ENCODE results near the gene USP20.

The USP20 gene

DNA sequence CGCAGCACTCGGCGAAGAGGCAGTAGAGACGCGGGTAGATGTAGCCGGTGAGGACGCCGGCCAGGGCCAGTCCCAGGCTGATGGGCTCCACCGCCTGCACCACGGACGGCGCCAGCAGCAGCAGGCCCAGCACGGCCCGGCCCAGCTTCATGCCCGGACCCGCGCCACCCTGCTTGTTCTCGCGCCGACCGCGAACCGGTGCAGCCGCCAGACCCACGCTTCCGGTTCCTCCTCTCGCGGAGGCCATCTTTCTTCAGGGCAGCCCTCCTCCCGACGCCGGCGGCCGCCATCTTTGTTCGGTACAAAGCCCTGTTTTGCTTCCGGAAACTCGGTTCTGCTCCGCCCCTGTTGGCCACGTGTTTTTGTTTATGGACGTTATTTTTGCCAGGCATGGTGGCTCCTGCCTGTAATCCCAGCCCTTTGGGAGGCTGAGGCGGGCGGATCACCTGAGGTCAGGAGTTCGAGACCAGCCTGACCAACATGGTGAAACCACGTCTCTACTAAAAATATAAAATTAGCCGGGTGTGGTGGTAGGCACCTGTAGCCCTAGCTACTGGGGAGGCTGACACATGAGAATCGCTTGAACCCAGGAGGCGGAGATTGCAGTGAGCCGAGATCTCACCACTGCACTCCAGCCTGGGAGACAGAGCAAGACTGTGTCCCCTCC, 11.2 kb upstream of the USP20 start, which contains the start of gene TOR1A:
Gene TOR1A (minus strand): TSS at position 202 of the 667 bp plus-strand sequence. CDS start 51 bp downstream, at position 151.
- Histone ChIP-seq H3K4me1 (ENCODE audit: control insufficient read depth, insufficient read depth, low read length) (peaks cover 6% of the 10 kb centered on the region), H3K27me3 (replicated peaks; ENCODE audit: control insufficient read depth, insufficient read depth, low read length) (no peaks in the 10 kb centered on the region), H3K4me3 (ENCODE audit: low read length) (peak within 1 kb of the TSS; percentile 88), H3K9ac (ENCODE audit: low read length) (peak within 1 kb of the TSS; percentile 90), H3K36me3 (ENCODE audit: control insufficient read depth, insufficient read depth, low read length, severe bottlenecking) (peaks cover 54% of the 10 kb centered on the region), H3K9me3 (ENCODE audit: control insufficient read depth, low read length) (no peaks in the 10 kb centered on the region)
- peak; percentile 97 for DNase-seq (ENCODE audit: low read depth)

DNA sequence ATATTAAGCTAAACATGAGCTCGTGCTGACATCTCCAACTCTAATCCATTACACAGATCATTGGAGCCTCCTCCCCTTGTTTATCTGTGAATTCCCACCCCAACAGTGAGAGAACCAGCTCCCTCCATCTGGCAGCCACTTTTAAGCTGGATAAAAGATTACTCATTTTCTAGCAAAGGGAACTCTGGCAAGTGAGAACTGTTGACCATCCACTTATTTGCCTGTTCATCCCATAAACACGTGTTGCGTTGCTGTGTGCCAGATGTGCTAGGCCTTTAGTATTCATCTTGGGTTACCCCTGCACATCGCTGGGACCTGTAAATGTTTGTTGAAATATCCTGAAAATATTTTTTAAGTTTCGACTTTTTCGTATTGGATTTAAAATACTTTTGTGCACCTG, 8.9 kb upstream of the USP20 start:
- H3K9me3 ChIP-seq (ENCODE audit: control insufficient read depth, low read length) = no peaks in the 10 kb centered on the region
- peaks cover 59% of the 10 kb centered on the region for H3K36me3 ChIP-seq (ENCODE audit: control insufficient read depth, insufficient read depth, low read length, severe bottlenecking)
- DNase-seq (ENCODE audit: low read depth) = no peak
- peaks cover 6% of the 10 kb centered on the region for H3K4me1 ChIP-seq (ENCODE audit: control insufficient read depth, insufficient read depth, low read length)
- no peak overlapping the region for H3K9ac ChIP-seq (ENCODE audit: low read length)
- no peak overlapping the region for H3K4me3 ChIP-seq (ENCODE audit: low read length)
- H3K27me3 ChIP-seq (replicated peaks; ENCODE audit: control insufficient read depth, insufficient read depth, low read length) = no peaks in the 10 kb centered on the region

DNA sequence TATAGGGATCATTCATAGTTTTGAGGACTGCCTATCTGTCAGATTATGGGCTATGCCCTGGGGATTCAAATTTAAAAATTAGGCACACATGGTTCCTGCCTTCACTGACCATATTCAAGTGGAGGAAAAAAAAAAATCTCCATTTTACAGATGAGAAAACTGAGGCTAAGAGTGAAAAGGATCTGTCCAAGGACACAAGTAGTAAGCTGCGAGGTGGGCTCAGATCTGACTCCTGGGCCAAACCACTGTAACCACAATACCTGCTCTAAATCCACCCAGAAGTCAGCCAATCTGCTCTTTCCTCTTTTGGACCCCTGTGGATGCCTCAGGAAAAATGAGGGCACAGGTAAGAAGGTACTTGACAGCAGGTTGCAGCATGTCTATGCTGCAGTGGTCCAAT, 8.5 kb upstream of the USP20 start:
- no peak overlapping the region for H3K9ac ChIP-seq (ENCODE audit: low read length)
- H3K36me3 ChIP-seq (ENCODE audit: control insufficient read depth, insufficient read depth, low read length, severe bottlenecking) = peaks cover 59% of the 10 kb centered on the region
- DNase-seq (ENCODE audit: low read depth) = no peak
- no peak overlapping the region for H3K4me3 ChIP-seq (ENCODE audit: low read length)
- H3K9me3 ChIP-seq (ENCODE audit: control insufficient read depth, low read length) = no peaks in the 10 kb centered on the region
- no peaks in the 10 kb centered on the region for H3K27me3 ChIP-seq (replicated peaks; ENCODE audit: control insufficient read depth, insufficient read depth, low read length)
- peaks cover 6% of the 10 kb centered on the region for H3K4me1 ChIP-seq (ENCODE audit: control insufficient read depth, insufficient read depth, low read length)

DNA sequence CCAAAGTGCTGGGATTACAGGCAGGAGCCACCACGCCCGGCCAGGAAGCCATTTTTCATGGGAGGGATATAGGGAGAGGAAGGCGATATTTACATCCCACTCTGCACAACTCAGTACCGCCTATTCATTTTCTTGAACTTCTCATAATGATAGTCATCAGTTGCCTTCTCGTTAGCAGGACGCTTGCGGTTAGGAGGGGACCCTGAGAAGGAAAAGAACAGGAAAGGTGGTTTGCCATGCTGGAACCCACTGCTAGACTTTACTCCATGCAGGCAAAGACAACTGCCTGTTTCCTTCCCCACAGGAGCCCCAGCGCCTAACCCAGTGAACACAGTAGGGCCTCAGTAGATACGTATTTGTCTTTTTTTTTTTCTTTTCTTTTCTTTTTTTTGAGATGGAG, 7.2 kb upstream of the USP20 start:
- peaks cover 61% of the 10 kb centered on the region for H3K36me3 ChIP-seq (ENCODE audit: control insufficient read depth, insufficient read depth, low read length, severe bottlenecking)

DNA sequence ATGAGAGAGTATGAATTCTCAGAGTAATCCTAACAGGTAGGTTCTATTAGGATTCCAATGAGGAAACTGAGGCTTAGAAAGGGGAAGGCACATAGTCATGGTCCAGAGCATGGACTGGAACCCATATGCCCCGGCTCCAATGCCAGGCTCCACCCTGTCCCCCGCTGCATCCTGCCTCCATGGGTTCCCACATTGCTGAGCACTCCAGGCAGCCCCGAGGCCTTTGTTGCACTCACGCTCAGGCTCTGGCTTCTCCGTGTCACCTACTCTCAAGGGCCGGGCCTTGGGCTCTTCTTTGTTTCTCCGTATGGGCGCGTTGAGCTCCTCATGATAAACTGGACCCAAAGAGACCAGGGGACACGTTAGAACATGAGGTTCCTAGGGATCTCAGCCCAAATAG, 6.3 kb upstream of the USP20 start:
- no peaks in the 10 kb centered on the region for H3K27me3 ChIP-seq (replicated peaks; ENCODE audit: control insufficient read depth, insufficient read depth, low read length)
- DNase-seq (ENCODE audit: low read depth) = no peak
- no peaks in the 10 kb centered on the region for H3K9me3 ChIP-seq (ENCODE audit: control insufficient read depth, low read length)
- H3K4me1 ChIP-seq (ENCODE audit: control insufficient read depth, insufficient read depth, low read length) = peaks cover 3% of the 10 kb centered on the region
- H3K36me3 ChIP-seq (ENCODE audit: control insufficient read depth, insufficient read depth, low read length, severe bottlenecking) = peaks cover 64% of the 10 kb centered on the region
- no peak overlapping the region for H3K9ac ChIP-seq (ENCODE audit: low read length)
- no peak overlapping the region for H3K4me3 ChIP-seq (ENCODE audit: low read length)

More for the DNA sequence above, 7.2 kb upstream of the USP20 start:
- no peak overlapping the region for H3K9ac ChIP-seq (ENCODE audit: low read length)
- no peaks in the 10 kb centered on the region for H3K27me3 ChIP-seq (replicated peaks; ENCODE audit: control insufficient read depth, insufficient read depth, low read length)
- no peaks in the 10 kb centered on the region for H3K9me3 ChIP-seq (ENCODE audit: control insufficient read depth, low read length)
- H3K4me3 ChIP-seq (ENCODE audit: low read length) = no peak overlapping the region
- H3K4me1 ChIP-seq (ENCODE audit: control insufficient read depth, insufficient read depth, low read length) = no peaks in the 10 kb centered on the region
- no peak for DNase-seq (ENCODE audit: low read depth)

DNA sequence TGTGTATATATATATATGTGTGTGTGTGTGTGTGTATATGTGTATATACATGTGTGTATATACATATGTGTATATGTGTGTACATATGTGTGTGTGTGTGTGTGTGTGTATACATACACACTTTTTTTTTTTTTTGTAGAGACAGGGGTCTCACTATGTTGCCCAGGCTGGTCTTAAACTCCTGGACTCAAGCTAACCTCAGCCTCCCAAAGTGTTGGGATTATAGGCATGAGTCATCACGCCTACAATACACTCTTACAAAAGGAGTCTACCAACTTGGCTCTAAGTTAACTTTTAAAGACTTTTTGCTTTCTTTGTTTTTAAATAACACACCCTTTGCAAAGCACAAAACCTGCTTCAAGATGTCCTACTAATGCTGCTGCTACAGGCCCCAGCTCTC, 2.3 kb upstream of the USP20 start:
- peaks cover 50% of the 10 kb centered on the region for H3K36me3 ChIP-seq (ENCODE audit: control insufficient read depth, insufficient read depth, low read length, severe bottlenecking)
- peaks cover 19% of the 10 kb centered on the region for H3K4me1 ChIP-seq (ENCODE audit: control insufficient read depth, insufficient read depth, low read length)
- H3K9me3 ChIP-seq (ENCODE audit: control insufficient read depth, low read length) = no peaks in the 10 kb centered on the region
- no peak for DNase-seq (ENCODE audit: low read depth)
- no peak overlapping the region for H3K4me3 ChIP-seq (ENCODE audit: low read length)
- no peaks in the 10 kb centered on the region for H3K27me3 ChIP-seq (replicated peaks; ENCODE audit: control insufficient read depth, insufficient read depth, low read length)
- no peak overlapping the region for H3K9ac ChIP-seq (ENCODE audit: low read length)

DNA sequence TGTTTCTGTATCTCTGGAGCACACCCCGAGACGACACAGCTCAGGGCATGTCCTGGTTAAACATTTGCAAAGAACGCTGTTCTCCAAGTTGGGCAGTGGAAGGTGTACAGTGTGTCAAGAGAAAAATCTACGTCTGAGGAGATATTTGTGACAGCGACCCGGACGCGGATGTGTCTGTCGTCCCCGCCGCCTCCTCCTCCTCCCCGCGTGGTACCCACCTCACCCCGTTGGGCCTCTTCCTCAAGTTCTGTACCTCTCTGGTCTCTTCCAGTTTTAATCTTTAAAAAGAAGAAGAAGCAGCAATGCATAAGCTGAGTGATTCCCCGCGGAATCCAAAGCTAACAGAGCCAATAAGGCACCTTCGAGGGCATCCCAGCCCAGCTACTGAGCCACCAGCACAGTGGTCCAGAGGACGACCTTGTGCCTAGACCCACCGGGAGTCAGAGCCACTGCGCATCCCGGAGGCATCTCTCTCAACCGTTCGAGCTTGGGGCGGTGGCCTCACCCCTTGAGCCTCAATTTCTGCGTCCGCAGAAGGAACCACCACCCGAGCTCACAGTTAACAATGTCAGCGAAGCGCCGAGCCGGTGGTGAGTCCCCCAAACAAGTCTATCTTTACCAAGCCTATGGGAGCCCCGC, 650 bp upstream of the USP20 start:
- Histone ChIP-seq H3K4me1 (ENCODE audit: control insufficient read depth, insufficient read depth, low read length) (peaks cover 30% of the 10 kb centered on the region), H3K27me3 (replicated peaks; ENCODE audit: control insufficient read depth, insufficient read depth, low read length) (no peaks in the 10 kb centered on the region), H3K36me3 (ENCODE audit: control insufficient read depth, insufficient read depth, low read length, severe bottlenecking) (peaks cover 34% of the 10 kb centered on the region), H3K4me3 (ENCODE audit: low read length) (peak overlapping the region; percentile 94), H3K9me3 (ENCODE audit: control insufficient read depth, low read length) (no peaks in the 10 kb centered on the region), H3K9ac (ENCODE audit: low read length) (peak overlapping the region; percentile 91)
- DNase-seq (ENCODE audit: low read depth) = no peak

DNA sequence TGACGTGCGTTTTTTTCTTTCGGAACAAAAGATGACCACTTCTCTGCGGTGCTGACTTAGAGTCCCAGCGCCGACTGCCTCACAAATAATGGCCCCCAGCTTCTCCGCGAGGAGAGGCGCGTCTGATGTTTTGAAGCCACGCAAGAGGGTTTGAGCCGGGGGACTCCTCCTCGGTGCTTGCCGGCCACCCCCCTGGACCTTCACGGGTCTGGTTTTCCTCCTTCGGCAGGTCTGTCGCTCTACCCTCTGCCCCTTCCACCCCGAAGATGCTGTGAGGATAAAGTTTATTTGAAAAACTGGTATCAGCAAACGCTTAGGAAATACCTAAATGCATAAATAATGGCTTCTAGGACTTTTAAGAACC, 584 bp downstream of the USP20 start:
- DNase-seq (ENCODE audit: low read depth) = no peak
- H3K4me3 ChIP-seq (ENCODE audit: low read length) = peak overlapping the region; percentile 94

DNA sequence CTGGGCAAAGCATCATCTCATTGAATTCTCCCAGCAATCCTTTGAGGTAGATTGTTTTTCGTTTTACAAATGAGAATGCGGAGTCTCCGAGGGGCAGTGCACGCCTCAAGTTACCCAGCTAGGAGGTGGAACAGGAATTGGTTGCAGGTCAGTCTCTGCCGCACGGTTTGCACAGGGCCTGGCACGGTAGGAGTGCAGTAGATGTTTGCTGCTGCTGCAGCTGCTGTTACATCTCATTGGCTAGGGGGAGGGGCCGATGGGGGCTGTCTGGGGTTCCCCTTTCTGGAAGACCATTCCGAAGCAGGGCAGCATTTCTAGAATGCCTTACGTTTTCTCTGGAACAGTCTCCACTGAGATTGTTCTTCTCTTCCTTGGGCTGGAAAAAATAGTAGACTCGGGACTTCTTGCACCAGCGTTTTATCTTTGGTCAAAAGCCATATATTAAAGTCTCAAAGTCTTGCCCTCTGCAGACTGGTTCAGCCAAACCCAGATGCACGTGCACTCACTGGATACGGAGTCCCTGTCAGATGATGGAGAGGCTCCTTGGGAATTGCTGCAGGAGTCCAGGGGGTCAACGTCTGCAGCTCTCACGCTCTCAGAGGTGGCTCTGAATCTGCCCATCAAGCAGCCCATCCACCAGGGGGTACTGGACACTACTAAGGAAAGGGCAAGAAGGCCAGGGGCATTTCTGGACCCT, 1.2 kb downstream of the USP20 start:
- Histone ChIP-seq H3K9ac (ENCODE audit: low read length) (peak overlapping the region; percentile 91), H3K4me3 (ENCODE audit: low read length) (peak overlapping the region; percentile 94), H3K27me3 (replicated peaks; ENCODE audit: control insufficient read depth, insufficient read depth, low read length) (no peaks in the 10 kb centered on the region), H3K36me3 (ENCODE audit: control insufficient read depth, insufficient read depth, low read length, severe bottlenecking) (peaks cover 16% of the 10 kb centered on the region), H3K4me1 (ENCODE audit: control insufficient read depth, insufficient read depth, low read length) (peaks cover 30% of the 10 kb centered on the region), H3K9me3 (ENCODE audit: control insufficient read depth, low read length) (no peaks in the 10 kb centered on the region)
- peak; percentile 22 for DNase-seq (ENCODE audit: low read depth)

More for the DNA sequence above, 584 bp downstream of the USP20 start:
- Histone ChIP-seq H3K27me3 (replicated peaks; ENCODE audit: control insufficient read depth, insufficient read depth, low read length) (no peaks in the 10 kb centered on the region), H3K9me3 (ENCODE audit: control insufficient read depth, low read length) (no peaks in the 10 kb centered on the region), H3K4me1 (ENCODE audit: control insufficient read depth, insufficient read depth, low read length) (peaks cover 30% of the 10 kb centered on the region), H3K9ac (ENCODE audit: low read length) (peak overlapping the region; percentile 91), H3K36me3 (ENCODE audit: control insufficient read depth, insufficient read depth, low read length, severe bottlenecking) (peaks cover 23% of the 10 kb centered on the region)

DNA sequence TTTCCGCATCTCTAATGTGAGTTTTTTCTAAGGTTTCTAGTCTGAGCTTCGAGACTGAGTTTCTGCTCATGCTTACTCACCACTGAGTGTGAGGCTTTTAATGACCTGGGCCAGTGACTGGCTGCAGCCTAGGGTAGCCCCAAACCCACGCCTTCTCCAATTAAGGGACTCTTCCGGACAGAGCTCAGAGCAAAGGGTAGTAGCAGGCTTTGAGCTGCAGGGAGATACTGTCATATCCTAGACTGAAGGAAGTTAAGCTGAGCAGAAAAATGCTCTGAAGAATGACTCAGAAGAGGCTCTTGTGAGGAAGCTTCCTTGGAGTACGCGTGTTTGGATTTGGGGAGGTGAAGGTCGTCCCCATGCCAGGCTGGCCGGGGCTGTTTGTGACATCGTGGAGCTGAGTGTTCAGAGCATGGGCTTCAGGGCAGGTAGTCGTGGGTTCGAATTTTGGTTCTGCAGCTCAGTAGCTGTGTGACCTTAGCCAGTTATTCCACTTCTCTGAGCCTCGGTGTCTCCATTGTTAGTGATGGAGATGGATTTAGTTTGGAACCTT, 3.5 kb downstream of the USP20 start:
- peak; percentile 80 for DNase-seq (ENCODE audit: low read depth)
- H3K4me3 ChIP-seq (ENCODE audit: low read length) = no peak overlapping the region
- H3K9ac ChIP-seq (ENCODE audit: low read length) = no peak overlapping the region
- H3K4me1 ChIP-seq (ENCODE audit: control insufficient read depth, insufficient read depth, low read length) = peaks cover 28% of the 10 kb centered on the region
- no peaks in the 10 kb centered on the region for H3K9me3 ChIP-seq (ENCODE audit: control insufficient read depth, low read length)
- no peaks in the 10 kb centered on the region for H3K27me3 ChIP-seq (replicated peaks; ENCODE audit: control insufficient read depth, insufficient read depth, low read length)
- H3K36me3 ChIP-seq (ENCODE audit: control insufficient read depth, insufficient read depth, low read length, severe bottlenecking) = no peaks in the 10 kb centered on the region

DNA sequence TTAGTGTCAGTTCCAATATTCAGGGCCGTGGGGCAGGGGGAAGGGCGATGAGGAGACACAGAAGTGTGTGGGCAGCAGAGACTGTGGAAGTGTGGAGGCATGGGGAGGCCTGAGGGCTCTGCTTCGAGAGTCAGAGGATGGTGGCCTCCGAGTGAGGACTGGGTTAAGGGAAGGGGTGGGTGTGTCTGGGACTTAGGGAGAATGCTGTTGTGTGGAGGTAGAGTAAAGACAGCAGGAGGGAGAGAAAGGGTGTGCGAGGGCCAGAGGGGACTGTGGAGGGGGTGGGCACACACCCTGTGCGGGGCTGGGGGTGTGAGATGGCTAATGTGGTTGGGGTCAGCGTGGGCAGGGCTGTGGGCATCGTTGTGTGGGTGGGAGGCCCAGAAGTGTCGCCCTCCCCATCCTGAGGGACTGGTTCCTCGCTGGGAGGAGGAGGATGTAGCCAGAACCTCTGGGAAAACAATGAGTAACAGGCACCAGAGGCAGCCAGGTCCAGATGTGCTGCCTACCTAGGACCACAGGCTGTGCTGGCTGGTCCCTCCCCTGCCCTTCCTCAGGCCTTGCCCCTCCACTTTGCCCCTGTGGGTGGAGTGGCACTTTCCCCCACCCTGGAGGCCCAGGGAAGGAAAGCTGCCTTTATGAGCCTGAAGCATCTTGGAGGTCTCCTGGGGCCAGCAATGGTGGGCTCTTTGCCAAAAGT, 4.2 kb downstream of the USP20 start:
- no peak overlapping the region for H3K4me3 ChIP-seq (ENCODE audit: low read length)
- H3K27me3 ChIP-seq (replicated peaks; ENCODE audit: control insufficient read depth, insufficient read depth, low read length) = no peaks in the 10 kb centered on the region
- H3K9me3 ChIP-seq (ENCODE audit: control insufficient read depth, low read length) = no peaks in the 10 kb centered on the region
- H3K9ac ChIP-seq (ENCODE audit: low read length) = no peak overlapping the region
- H3K4me1 ChIP-seq (ENCODE audit: control insufficient read depth, insufficient read depth, low read length) = peaks cover 22% of the 10 kb centered on the region
- no peaks in the 10 kb centered on the region for H3K36me3 ChIP-seq (ENCODE audit: control insufficient read depth, insufficient read depth, low read length, severe bottlenecking)
- peak; percentile 5 for DNase-seq (ENCODE audit: low read depth)
